Tibial nerve (tissue), 4 donors: ENCODE measurements around the gene MAIP1. TPM values are rescaled to one million over a fixed set of nuclear protein-coding genes. Genes with fewer than 3 reads are reported as not detected.

Experiments
- DNase-seq, 2 donors: peaks; one replicate each; pipeline ENCODE4 v3.0.0-alpha.2; 2019; ENCODE audit warnings: low spot score in 2 of 2
- H3K27ac ChIP-seq, 4 donors: fragments of 200-600 bp; sonication (generic) in 3 of 4; one replicate each; pipeline ENCODE4 v1.5.1; 2017 to 2019; ENCODE audit warnings: mild to moderate bottlenecking in 1 of 4
- H3K27me3 ChIP-seq, 2 donors: fragments of 200-600 bp; sonication (generic) in 1 of 2; one replicate each; pipeline versions ENCODE4 v1.5.1 to v1.6.0; 2017 to 2019
- H3K36me3 ChIP-seq, 3 donors: fragments of 200-600 bp; sonication (generic); one replicate each; pipeline ENCODE4 v1.5.1; 2018 to 2019
- H3K4me1 ChIP-seq, 4 donors: fragments of 200-600 bp; sonication (generic) in 3 of 4; one replicate each; pipeline ENCODE4 v1.5.1; 2017 to 2019
- H3K4me3 ChIP-seq, 4 donors: fragments of 200-600 bp; sonication (generic) in 3 of 4; one replicate each; pipeline ENCODE4 v1.5.1; 2017 to 2019; ENCODE audit warnings: mild to moderate bottlenecking in 1 of 4, moderate library complexity in 1 of 4
- H3K9me3 ChIP-seq, 4 donors: fragments of 200-600 bp; sonication (generic) in 3 of 4; one replicate each; pipeline ENCODE4 v1.5.1; 2017 to 2019
- CTCF ChIP-seq, 5 experiments: fragments of 200-600 bp in 3 of 5; fragments of 450-650 bp in 2 of 5; sonication (generic) in 3 of 5; IDR thresholded peaks; one replicate each; pipeline ENCODE4 v1.5.1; 2016 to 2019; ENCODE audit warnings: antibody characterized with exemption in 5 of 5, mild to moderate bottlenecking in 3 of 5, moderate library complexity in 2 of 5
- EP300 ChIP-seq, 2 donors: sonication (generic); formaldehyde crosslinking; IDR thresholded peaks; one replicate each; pipeline ENCODE4 v1.6.1; 2017; ENCODE audit warnings: antibody characterized with exemption in 2 of 2, mild to moderate bottlenecking in 1 of 2
- POLR2A ChIP-seq, 2 donors: fragments of 450-650 bp; IDR thresholded peaks; one replicate each; pipeline ENCODE4 v1.6.1; 2017; ENCODE audit warnings: antibody characterized with exemption in 2 of 2, mild to moderate bottlenecking in 2 of 2, moderate library complexity in 2 of 2
- WGBS, 2 donors: methylation state at CpG; one replicate each; pipeline ENCODE4 v1.1.5; 2018; 5-methylcytosine and 5-hydroxymethylcytosine counted together
- total RNA-seq, 4 donors: library from RNA; depleted of rRNA; stranded (reverse); fragments of >200 nt; gene quantifications; one replicate each; pipeline ENCODE4 v1.1.0, GENCODE V29; 2016

The MAIP1 gene
- 10 to 100 TPM in 2 of 4 donors, 1 to 10 TPM in 2; 9.0 to 16.3 (median 11.1) TPM for total RNA-seq

GRCh38 chr2:199955339-199956061, at the start of gene MAIP1, which contains the start of gene TYW5:
MAIP1 (plus strand) TSS chr2:199955582; CDS start chr2:199955799, 217 bp downstream.
TYW5 (minus strand) TSS chr2:199955491; CDS start chr2:199955470, 21 bp downstream.
- peaks cover 0 to 45% (median 21%) of the 10 kb centered on the region in 4 donors for H3K4me1 ChIP-seq
- peak within 1 kb of the TSS; percentile 68 to 94 (median 90) for H3K27ac ChIP-seq
- WGBS, 2 donors: 0 to 1% methylated on average over 23 to 49 of the region's 64 CpGs
- peak; percentile 57 to 73 for DNase-seq
- no peaks in the 10 kb centered on the region for H3K27me3 ChIP-seq
- H3K4me3 ChIP-seq: peak within 1 kb of the TSS; percentile 62 to 81 (median 76)
- no peaks in the 10 kb centered on the region for H3K9me3 ChIP-seq
- peak in 3 of 5 experiments; percentile 11 to 63 (median 54) for TF ChIP-seq CTCF (IDR thresholded peaks at IDR 0.05)
- TF ChIP-seq EP300 (IDR thresholded peaks at IDR 0.05): peak in 1 of 2 donors; percentile 86
- peak; percentile 7 to 49 for TF ChIP-seq POLR2A (IDR thresholded peaks at IDR 0.05)
- H3K36me3 ChIP-seq: peaks cover 3 to 19% (median 7%) of the 10 kb centered on the region in 3 donors

- WGBS, 2 donors: 67 to 82% methylated on average over 2 of the region's 2 CpGs
- Histone ChIP-seq H3K4me1 (peaks cover 0 to 14% (median 1%) of the 10 kb centered on the region in 4 donors), H3K27ac (no peak overlapping the region), H3K9me3 (no peaks in the 10 kb centered on the region), H3K36me3 (no peaks in the 10 kb centered on the region), H3K4me3 (no peak overlapping the region), H3K27me3 (no peaks in the 10 kb centered on the region)
- DNase-seq: no peak
- TF ChIP-seq CTCF (IDR thresholded peaks at IDR 0.05): no peak
- no peak for TF ChIP-seq POLR2A (IDR thresholded peaks at IDR 0.05)
- TF ChIP-seq EP300 (IDR thresholded peaks at IDR 0.05): no peak
Measured at GRCh38 chr2:199907008-199907714, 48.2 kb upstream of the MAIP1 start.

- DNase-seq: no peak
- peak overlapping the region; percentile 81 to 100 (median 92) for H3K4me3 ChIP-seq
- H3K27ac ChIP-seq: peak overlapping the region in 2 of 4 donors; percentile 97 to 98
- no peak for TF ChIP-seq EP300 (IDR thresholded peaks at IDR 0.05)
- no peak for TF ChIP-seq CTCF (IDR thresholded peaks at IDR 0.05)
- TF ChIP-seq POLR2A (IDR thresholded peaks at IDR 0.05): no peak
- H3K9me3 ChIP-seq: no peaks in the 10 kb centered on the region
- peaks cover 0 to 39% (median 12%) of the 10 kb centered on the region in 4 donors for H3K4me1 ChIP-seq
- H3K36me3 ChIP-seq: peaks cover 0 to under 1% (median 0%) of the 10 kb centered on the region in 3 donors
- WGBS, 2 donors: 47 to 54% methylated on average over 18 of the region's 18 CpGs
- H3K27me3 ChIP-seq: no peaks in the 10 kb centered on the region
Measured at GRCh38 chr2:199910338-199911051, 44.9 kb upstream of the MAIP1 start.

GRCh38 chr2:199911052-199911876, 44.1 kb upstream of the MAIP1 start, which contains the start of gene C2orf69:
C2orf69 (plus strand) TSS chr2:199911293; CDS start chr2:199911439, 146 bp downstream.
- Histone ChIP-seq H3K9me3 (no peaks in the 10 kb centered on the region), H3K36me3 (peaks cover 0 to 8% (median 0%) of the 10 kb centered on the region in 3 donors), H3K27me3 (no peaks in the 10 kb centered on the region), H3K4me1 (peaks cover 0 to 39% (median 12%) of the 10 kb centered on the region in 4 donors), H3K4me3 (peak within 1 kb of the TSS; percentile 81 to 100 (median 92)), H3K27ac (peak within 1 kb of the TSS; percentile 97 to 98 (median 97))
- peak in 1 of 5 experiments; percentile 41 for TF ChIP-seq CTCF (IDR thresholded peaks at IDR 0.05)
- TF ChIP-seq EP300 (IDR thresholded peaks at IDR 0.05): peak in 1 of 2 donors; percentile 81
- peak; percentile 60 to 92 for TF ChIP-seq POLR2A (IDR thresholded peaks at IDR 0.05)
- WGBS, 2 donors: 0% methylated on average over 66 to 78 of the region's 85 CpGs
- DNase-seq: peak; percentile 94 to 97
